GM18867 (cell line): ENCODE data around the gene ATE1.
"Not testable (repeated sequence)": the region's sequence is repeated elsewhere in the genome, so short reads cannot be mapped to it uniquely, and the experiment has no call there.

Experiments
- ATAC-seq: cut with Tn5 transposase; IDR thresholded peaks from one replicate; pipeline ENCODE4 v1.9.1; 2021; ENCODE audit warnings: mild to moderate bottlenecking, moderate library complexity; ENCODE audit not compliant: unreplicated experiment

Gene ATE1

DNA sequence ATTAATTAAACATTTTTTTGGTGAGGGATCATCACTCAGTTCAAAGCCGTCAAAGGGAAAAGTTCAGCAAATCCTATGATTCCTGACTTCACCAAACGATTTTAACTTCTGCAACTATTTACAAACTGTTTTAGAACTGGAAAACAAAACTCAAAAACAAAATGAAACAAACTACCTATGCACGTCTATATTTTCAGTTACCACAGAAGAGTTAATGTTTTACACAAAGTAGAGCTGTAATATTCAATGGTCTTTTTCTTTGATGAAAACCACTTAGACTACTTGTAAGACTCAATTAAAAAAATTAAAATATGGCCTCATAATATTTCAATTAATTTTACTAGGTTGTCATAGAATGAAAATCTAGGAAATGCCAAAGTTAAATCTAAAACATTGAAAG, 131.5 kb downstream of the ATE1 start:
- no peak for ATAC-seq

DNA sequence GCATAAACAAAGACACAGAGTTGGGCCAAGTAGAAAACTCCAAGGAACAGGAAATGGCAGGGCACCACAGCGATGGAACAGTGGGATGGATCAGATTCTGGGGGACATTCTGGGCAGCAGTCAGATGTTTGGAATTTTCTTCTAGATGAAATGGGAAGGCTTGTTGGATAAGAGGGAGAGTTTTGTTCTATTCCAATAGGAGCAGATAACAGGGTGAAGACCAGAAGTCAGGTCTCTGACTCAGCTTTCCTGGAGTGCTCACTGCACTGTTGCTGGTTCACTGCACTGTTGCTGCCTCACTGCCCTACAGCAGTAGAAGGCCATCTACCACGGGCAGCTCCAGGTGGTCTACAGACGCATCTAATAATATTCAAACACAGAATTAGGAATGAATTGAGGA, 135.6 kb downstream of the ATE1 start:
- ATAC-seq: no peak

DNA sequence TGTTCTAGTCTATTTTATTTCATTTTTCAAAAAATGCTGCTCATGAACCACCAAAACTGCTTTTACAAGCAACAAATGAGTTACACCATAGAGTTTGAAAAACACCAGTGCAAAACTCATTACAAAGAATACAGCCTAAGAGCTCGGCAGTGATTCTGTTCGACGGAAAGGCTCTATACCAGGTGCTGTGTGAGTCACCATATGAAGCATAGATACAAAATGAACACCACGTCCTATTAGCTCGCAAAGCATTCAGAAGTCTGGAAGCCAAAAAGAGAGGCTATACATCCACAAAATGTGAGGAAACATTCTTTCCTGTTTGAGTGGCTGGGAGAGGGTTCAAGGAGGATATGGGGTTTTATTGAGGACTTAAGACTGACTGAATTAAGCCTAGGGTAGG, 136.1 kb downstream of the ATE1 start:
- ATAC-seq: no peak

DNA sequence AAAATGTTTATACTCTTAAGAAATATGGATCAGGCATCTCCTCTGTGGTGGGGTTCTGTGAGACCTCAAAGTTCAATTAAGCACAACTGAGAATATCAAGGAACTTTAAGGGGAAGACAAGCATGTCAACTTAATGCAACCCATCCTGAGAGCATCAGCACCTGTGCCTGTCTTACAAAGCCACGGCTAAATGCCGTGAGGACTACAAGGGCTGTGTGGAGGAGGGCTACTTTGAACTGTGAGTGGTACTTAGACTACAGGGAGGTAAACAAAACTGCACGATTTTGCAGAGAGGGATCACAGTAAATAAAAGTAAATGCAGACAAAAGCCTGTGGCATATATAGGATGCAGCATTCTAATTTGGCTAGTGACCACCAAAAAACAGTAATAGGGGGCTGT, 139.1 kb downstream of the ATE1 start:
- ATAC-seq: no peak

DNA sequence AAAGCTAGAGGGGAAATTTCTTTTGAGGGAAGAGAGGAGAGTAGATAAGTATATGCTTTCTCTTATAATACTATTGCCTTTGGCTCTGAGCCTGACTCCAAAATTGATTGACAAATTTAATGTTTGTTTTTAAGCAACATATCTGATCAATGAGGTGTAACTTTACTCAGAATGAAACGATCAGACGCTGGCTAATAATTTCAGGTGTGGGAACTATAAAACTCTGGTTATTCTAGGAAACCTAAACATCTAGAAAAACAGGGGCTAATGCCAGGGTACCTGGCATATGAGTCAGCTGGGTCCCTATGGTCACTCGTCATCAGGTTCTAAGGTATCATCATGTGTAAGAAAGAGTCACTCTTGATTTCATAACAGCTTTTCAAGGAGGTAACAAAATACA, 139.7 kb downstream of the ATE1 start:
- ATAC-seq: no peak

DNA sequence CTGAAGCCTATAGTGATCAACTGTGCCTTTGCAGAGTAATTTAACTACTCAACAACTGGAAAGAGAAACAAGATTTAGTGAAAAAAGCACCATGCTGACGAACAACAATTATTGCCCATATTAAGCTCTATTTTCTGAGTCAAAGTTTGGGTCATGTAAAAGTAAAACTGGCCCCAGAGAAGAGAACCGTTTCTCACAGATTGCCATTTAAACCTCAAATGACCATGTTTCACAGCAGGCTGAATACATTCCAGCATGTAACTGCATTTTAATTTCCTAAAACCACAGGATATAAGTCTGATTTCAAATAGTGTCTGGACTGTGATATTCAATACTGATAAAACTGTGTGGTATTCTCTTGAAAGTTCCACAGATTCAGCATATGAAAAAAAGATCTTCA, 140.7 kb downstream of the ATE1 start:
- ATAC-seq: no peak

DNA sequence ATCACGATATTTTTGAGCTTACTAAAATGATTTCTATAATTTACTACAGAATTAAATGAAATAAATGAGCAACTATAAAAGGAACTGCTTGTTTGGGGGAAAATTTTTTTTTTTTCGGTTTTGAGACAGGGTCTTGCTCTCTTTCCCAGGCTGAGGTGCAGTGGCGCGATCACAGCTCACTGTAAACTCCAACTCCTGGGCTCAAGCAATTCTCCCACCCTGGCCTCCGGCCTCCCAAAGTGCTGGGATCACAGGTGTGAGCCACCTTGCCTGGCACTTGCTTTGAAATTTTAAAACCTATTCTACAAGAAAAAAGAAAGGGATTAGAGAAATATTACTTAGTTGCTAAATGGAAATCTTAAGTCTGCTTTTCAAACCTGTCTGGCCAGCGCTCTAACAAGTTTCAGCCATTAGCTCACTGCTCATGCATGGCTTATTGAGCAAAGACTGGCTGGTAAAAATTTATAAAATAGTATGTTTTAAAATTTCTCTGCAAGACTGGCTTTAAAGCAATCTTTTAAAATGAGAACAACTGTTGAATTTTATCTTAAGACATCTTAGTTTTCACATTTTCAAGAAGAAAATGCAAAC, 144.0 kb downstream of the ATE1 start:
- no peak for ATAC-seq

DNA sequence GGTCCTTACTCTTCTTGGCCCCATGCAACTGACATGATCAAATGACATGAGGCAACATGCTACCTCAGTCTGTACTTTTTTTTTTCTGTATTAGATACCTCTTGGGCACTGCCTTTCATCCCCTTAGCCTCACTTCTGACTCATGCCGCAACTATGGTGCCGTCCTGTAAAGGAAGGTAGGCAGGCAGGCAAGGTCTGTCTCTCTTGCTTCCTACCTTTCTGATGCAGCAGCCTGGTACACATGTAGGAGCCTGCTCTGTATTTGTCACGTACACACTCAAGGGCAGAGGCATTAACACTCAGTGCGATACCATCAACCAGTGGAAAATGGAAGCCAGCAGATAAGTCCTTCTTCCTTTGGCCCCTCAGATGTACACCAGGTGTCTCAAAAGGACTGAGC, 146.7 kb downstream of the ATE1 start:
- no peak for ATAC-seq

DNA sequence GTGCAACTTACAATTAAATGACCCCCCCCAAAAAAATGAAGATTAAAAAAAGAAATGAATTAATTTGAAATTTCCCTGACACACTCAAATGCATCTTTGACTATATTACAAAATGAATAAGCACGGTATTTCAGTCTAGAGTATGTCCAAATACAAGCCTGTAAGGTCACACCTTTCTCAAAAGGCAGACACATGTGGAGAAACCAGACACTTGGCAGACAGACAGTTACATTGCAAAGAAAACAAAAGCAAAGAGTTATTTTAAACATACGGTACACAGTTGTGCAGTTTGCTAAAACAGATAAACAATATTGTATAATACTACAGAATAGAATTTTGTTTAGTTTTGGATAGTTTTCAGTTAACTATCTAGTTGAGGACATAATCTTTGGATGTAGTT, 153.0 kb downstream of the ATE1 start:
- ATAC-seq: no peak

DNA sequence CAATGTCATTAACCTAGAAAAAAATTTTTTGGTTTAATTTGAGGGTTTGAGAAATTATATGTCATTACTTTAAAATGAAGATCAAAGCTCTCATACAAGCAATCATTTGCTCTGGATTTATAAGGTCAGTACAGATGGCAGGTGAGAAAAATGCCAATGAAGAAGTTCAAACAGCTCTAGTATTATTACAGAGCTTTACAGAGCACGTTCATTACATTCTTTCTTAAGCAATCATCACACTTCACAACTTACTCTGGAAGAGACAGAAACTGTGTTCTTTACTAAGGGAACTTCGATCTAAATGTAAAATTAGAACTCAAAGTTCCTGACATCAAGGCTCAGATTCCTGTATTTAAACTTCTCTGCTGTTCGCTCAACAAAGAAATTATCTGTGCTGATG, 153.4 kb downstream of the ATE1 start:
- no peak for ATAC-seq

DNA sequence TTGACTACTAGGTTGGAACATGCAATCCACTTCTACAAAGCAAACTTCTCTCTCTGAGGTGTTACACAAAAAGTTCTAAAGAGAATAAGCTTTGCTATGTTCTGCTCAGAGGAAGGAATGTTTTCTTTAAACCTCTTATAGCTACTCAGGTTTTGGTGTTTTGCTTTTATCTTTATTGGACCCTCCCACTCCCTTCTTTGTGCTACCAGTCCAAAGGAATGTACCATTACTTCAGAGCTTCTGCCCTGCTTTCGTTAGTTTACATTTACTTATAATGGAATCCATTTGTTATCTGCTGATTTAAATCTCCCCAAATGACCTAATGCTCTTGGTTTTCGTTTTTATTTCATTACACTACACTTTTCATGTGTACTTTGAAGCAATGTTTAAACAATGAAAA, 154.9 kb downstream of the ATE1 start:
- no peak for ATAC-seq

DNA sequence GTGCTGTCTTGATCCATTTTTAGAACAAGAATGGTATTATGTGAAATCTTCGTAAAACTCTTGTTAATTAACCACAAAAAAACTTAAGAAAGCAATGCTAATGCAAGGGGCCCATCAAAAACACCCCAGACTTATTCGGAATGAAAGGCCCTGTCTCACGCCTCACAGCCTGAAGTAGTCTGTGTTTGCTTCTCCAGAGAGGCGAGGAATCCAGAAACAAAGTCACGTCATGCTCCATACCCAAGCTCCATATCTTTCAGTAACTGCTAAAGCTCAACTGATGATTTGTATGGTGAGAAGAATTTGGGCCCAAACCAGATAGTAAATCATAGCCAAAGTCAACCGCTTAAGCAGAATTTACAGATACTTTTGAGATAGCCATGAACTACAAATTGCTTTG, 155.4 kb downstream of the ATE1 start:
- no peak for ATAC-seq

DNA sequence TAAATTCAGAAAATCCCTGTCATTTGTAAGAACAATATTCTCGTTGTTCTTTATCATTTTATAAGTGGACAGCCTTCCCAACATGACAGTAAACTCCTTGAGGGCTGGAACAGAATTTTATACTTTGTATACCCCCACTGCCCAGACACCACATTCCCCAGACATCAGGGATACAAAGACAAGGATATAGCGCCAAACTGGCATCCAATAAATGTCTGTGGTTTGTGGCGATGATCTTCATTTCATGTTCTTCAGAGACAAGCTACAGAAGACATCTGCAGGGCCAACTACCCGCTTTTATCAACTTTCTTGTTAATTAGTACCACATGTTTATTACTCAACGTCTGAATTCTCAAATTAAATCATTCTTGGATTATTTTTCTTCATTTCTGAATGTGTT, 155.9 kb downstream of the ATE1 start:
- ATAC-seq: no peak

DNA sequence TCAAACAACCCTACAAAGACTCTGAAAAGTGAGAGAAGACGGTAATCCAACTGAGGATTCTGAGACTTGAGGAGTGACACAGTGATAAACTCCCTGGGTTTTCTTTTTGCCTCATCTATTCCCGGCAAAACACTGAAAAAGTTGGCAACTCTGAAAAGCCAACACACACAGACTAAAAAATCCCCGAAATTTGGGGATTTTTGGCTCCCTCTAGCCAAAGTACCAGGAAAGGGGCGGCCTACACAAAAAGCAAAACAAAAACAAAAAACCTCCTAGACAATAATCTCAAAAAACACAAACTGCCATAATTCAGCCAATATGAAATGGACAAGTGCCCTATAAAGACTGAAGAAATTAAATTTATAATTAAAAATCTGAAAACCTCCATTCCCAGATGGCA, 161.4 kb downstream of the ATE1 start:
- no peak for ATAC-seq

DNA sequence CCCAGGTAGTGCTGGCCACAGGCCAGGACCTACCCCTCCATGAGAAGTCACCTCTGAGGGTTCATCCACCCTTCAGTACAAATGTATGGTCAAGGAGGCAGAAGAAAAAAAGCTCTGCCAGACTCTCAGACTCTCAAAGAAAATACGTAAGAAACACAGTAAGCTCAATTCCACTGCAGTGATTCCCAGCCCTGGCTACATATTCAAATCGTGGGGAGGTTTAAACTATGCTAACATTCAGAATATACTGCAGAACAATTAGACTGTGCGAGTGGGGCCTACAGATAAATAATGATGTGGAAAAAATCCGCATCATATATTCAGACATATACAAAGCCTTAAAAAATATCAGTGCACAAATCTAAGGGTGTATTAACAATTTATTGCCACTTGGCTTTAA, 162.6 kb downstream of the ATE1 start:
- no peak for ATAC-seq

DNA sequence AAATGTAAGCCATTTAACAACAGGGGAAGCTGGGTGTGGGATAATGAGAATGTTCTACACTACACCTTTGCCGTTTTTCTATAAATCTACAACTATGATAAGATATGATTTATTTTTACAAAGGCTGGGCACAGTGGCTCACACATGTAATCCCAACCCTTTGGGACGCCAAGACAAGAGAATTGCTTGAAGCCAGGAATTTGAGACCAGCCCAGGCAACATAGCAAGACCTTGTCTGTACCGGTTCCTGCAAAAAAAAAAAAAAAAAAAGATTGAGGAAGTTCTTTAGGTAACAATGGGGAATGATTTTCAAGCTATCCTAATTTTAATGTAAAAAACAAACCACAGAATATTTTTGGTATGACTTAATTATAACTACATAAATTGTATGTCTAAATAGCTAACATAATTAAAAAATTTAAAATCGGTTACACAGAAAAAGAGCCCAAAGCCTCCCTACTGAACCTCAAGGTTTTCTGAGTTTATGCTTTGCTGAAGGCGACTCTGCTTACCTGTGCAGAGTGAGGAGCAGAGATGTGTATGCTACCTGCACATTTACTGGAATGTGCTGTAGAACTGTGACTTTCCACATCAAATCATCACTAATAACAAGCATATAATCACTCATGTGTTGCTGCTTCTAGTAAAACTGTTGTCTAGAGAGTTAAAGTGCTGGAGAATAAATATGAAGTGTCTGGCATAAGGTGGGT, 163.4 kb downstream of the ATE1 start:
- ATAC-seq: no peak

DNA sequence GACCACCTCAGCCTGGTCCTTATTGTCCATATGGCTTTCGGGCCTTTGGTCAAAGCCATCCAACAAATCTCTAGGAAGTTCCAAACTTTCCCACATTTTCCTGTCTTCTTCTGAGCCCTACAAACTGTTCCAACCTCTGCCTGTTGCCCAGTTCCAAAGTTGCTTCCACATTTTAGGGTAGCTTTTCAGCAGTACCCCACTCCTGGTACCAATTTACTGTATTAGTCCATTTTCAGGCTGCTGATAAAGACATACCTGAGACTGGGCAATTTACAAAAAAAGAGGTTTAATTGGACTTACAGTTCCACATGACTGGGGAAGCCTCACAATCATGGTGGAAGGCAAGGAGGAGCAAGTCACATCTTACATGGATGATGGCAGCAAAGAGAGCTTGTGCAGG, 170.6 kb downstream of the ATE1 start:
- ATAC-seq: not testable (repeated sequence)

DNA sequence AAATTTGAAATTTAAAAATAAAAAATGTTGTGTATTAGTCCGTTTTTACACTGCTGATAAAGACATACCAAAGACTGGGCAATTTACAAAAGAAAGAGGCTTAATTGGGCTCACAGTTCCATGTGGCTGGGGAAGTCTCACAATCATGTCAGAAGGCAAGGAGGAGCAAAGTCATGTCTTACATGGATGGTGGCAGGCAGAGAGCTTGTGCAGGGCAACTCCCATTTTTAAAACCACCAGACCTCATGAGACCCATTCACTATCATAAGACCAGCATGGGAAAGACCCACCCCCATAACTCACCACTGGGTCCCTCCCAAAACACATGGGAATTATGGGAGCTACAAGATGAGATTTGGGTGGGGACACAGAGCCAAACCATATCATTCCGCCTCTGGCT, 172.3 kb downstream of the ATE1 start:
- not testable (repeated sequence) for ATAC-seq

DNA sequence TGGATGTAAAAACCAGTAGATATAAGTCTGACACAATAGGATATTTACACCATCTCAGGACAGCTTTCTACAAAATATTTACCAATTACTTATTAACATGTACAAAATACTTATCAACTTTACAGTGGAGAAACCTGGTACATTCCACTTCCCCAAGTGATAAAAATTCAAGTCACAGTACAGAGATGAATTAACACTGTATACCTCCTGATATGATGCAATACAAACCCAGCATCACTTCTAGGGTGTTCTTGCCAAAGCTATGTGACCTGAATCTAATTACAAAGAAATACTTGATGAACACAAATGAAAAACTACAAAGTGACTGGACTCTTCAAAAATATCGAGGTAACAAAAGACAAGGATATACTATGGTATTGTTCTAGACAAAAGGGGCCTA, 173.2 kb downstream of the ATE1 start:
- no peak for ATAC-seq

DNA sequence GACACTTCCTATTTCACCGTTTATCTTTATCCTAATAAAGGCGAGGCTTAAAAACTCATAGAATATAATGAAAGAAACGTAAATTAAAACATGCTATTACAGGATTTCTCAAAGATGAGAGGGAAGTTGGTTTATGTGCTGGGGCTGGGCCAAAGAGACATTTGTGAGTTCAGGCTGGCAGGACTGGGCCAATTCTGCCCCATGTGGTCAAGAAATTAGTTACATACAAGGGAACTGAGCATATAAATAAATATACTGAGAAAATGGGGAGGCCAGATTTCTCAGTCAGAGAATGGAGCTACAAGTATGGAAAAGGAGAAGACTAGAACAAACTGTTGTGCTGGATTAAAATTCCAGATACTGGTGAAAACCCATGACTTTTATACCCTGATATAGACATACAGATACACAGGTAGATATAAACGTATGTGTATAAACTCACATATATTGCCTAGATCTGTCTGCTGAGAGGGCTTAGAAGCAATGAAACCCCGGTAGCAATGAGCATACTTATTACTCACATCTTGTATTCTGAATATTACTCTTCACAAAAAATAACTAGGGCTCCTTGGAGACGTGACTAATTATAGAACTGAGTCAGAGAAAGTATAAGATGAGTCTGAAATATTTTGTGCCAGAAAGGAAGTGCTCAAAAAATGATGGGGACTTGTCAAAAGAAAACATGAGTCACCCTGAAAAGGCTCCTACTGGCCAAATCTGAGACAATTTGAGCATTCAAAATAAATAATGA, 173.9 kb downstream of the ATE1 start:
- peak; percentile 77 for ATAC-seq

DNA sequence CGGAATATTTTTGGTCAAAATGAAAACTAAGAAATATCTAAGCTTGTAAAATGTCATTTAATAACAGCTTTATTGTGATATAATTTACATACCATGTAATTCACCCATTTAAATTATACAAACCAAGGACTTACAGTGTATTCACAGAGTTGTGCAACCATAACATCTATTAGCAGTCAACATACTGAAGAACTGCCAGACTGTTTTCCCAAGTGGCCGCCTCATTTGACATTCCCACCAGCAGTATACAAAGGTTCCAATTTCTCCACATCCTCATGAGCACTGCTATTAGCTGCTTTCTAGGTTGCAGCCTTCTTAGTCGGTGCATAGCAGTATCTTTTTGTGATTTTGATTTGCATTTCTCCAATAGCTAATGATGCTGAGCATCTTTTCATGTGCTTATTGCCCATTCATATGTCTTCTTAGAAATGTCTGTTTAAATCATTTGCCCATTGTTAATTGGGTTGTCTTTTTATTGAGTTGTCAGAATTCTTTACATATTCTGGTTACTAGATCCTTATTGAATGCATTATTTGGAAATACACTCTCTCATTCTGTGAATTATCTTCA, 176.6 kb downstream of the ATE1 start:
- ATAC-seq: no peak

DNA sequence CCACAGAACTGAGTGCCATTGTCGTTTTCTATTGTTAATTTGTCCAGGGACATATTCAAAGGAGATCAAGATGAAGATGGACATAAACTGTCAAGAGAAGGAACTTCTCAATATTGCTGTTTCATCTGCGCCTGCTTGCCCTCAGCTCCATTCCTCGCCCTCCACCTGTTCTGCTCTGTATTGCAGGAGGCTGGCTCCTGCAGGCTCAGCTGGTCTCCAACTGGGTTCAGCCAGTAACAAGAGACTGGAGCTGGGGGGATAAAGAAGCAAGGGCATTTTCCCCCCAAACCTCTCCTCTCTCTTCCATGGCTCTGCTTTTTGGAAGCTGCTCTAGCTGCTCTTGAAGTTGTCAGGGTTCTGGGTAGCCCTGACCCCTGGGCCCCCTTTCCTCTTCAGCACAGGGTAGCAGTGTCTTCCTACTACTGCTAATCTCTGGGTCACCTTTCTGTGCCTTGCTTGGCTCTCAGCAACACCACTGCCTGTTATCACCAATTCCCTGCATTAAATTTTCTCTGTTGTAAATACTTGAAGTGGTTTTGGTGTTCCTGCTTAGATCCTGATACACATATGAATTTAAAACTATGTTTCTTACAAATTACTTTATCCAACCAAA, 180.6 kb downstream of the ATE1 start:
- no peak for ATAC-seq
